Measurements from ENCODE around the gene RILPL1. TPM values are rescaled to one million over a fixed set of nuclear protein-coding genes. Genes with fewer than 3 reads are reported as not detected.

Gene RILPL1
- total RNA-seq, 4 donors from 2014 or later: 12.0 to 27.9 (median 15.4) TPM

GRCh38 chr12:123445388-123446332 lies 87.9 kb downstream of the RILPL1 start:
- intact Hi-C loops (cut with DNase I; ENCODE audit: low total_unique reads): no loop called here
- no peak overlapping the region for H3K4me3 ChIP-seq (ENCODE audit: low read depth, poor library complexity, severe bottlenecking)
- TF ChIP-seq POLR2A (IDR thresholded peaks at IDR 0.05): no peak
- TF ChIP-seq CTCF (IDR thresholded peaks at IDR 0.05): no peak
- WGBS, 2 donors: 32 to 42% methylated on average over 18 of the region's 18 CpGs
- no peak for DNase-seq (ENCODE audit: low spot score in 2 of 2)

GRCh38 chr12:123444092-123445026 lies 89.2 kb downstream of the RILPL1 start:
- intact Hi-C loops (cut with DNase I; ENCODE audit: low total_unique reads): no loop called here
- TF ChIP-seq CTCF (IDR thresholded peaks at IDR 0.05): no peak
- TF ChIP-seq POLR2A (IDR thresholded peaks at IDR 0.05): no peak
- 78 to 81% methylated on average over 8 of the region's 8 CpGs for WGBS, 2 donors
- DNase-seq (ENCODE audit: low spot score in 2 of 2): no peak
- no peak overlapping the region for H3K4me3 ChIP-seq (ENCODE audit: low read depth, poor library complexity, severe bottlenecking)

GRCh38 chr12:123442774-123443173 lies 90.7 kb downstream of the RILPL1 start:
- H3K4me3 ChIP-seq (ENCODE audit: low read depth, poor library complexity, severe bottlenecking): no peak overlapping the region
- no peak for TF ChIP-seq POLR2A (IDR thresholded peaks at IDR 0.05)
- no peak for TF ChIP-seq CTCF (IDR thresholded peaks at IDR 0.05)
- WGBS, 2 donors: 84 to 86% methylated on average over 4 of the region's 4 CpGs
- DNase-seq (ENCODE audit: low spot score in 2 of 2): no peak
- intact Hi-C loops (cut with DNase I; ENCODE audit: low total_unique reads): no loop called here

GRCh38 chr12:123441523-123442164 lies 91.9 kb downstream of the RILPL1 start:
- TF ChIP-seq CTCF (IDR thresholded peaks at IDR 0.05) (no peak), POLR2A (IDR thresholded peaks at IDR 0.05) (no peak)
- no peak overlapping the region for H3K4me3 ChIP-seq (ENCODE audit: low read depth, poor library complexity, severe bottlenecking)
- no peak for DNase-seq (ENCODE audit: low spot score in 2 of 2)
- intact Hi-C loops (cut with DNase I; ENCODE audit: low total_unique reads): no loop called here
- 88% methylated on average over 13 of the region's 13 CpGs for WGBS, 2 donors
